ENCODE results near the gene TIMMDC1. TPM values are rescaled to one million over a fixed set of nuclear protein-coding genes. Genes with fewer than 3 reads are reported as not detected.

The TIMMDC1 gene
- total and polyA plus RNA-seq, 9 of the 15 experiments (the other 6 are each of a cell fraction or from before 2014, with no cell fraction given): 62.1 to 226 (median 86.6) TPM

GRCh38 chr3:119498186-119499011 lies at the start of gene TIMMDC1 (continued):
- TF ChIP-seq PHF21A (IDR thresholded peaks at IDR 0.05; ENCODE audit: borderline replicate concordance, low read depth): no peak
- no peak for TF ChIP-seq SREBF2 (CRISPR knock-in tag; IDR thresholded peaks at IDR 0.05)
- TF ChIP-seq POLR3G (IDR thresholded peaks at IDR 0.05; ENCODE audit: extremely low read depth, insufficient read length, insufficient replicate concordance): no peak
- peak in 2 of 3 experiments; percentile 21 to 22 for TF ChIP-seq YY1 (IDR thresholded peaks at IDR 0.05; ENCODE audit: borderline replicate concordance in 1 of 3, control insufficient read depth in 1 of 3, extremely low read depth in 1 of 3, insufficient read depth in 3 of 3, insufficient read length in 1 of 3, insufficient replicate concordance in 2 of 3, low read depth in 1 of 3, low read length in 2 of 3)
- TF ChIP-seq, protein P1, sequence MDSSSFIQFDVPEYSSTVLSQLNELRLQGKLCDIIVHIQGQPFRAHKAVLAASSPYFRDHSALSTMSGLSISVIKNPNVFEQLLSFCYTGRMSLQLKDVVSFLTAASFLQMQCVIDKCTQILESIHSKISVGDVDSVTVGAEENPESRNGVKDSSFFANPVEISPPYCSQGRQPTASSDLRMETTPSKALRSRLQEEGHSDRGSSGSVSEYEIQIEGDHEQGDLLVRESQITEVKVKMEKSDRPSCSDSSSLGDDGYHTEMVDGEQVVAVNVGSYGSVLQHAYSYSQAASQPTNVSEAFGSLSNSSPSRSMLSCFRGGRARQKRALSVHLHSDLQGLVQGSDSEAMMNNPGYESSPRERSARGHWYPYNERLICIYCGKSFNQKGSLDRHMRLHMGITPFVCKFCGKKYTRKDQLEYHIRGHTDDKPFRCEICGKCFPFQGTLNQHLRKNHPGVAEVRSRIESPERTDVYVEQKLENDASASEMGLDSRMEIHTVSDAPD (CRISPR knock-in tag; IDR thresholded peaks at IDR 0.05): no peak
- TF ChIP-seq XRCC5 (IDR thresholded peaks at IDR 0.05; ENCODE audit: low read depth, low read length): no peak
- TF ChIP-seq NFRKB (IDR thresholded peaks at IDR 0.05; ENCODE audit: low read depth): no peak
- no peak for TF ChIP-seq FOXA3 (CRISPR knock-in tag; conservative IDR thresholded peaks at IDR 0.05 in 1 of 2, IDR thresholded peaks at IDR 0.05 in 1 of 2)
- no peak for TF ChIP-seq ZZZ3 (IDR thresholded peaks at IDR 0.05)
- no peak for TF ChIP-seq HMGXB4 (CRISPR knock-in tag; IDR thresholded peaks at IDR 0.05)
- no peak for TF ChIP-seq CEBPG (CRISPR knock-in tag; IDR thresholded peaks at IDR 0.05)
- TF ChIP-seq CEBPG (tag; conservative IDR thresholded peaks at IDR 0.05 in 1 of 2, IDR thresholded peaks at IDR 0.05 in 1 of 2): no peak
- no peak for TF ChIP-seq ERF (CRISPR knock-in tag; IDR thresholded peaks at IDR 0.05)
- TF ChIP-seq HOXB6 (CRISPR knock-in tag; IDR thresholded peaks at IDR 0.05; ENCODE audit: borderline replicate concordance): no peak
- TF ChIP-seq ZNF431 (CRISPR knock-in tag; IDR thresholded peaks at IDR 0.05): 0 out of 2 replicates have a peak, but pooled peaks have one; percentile 47
- TF ChIP-seq ID3 (CRISPR knock-in tag; IDR thresholded peaks at IDR 0.05): no peak
- TF ChIP-seq ID3 (tag; IDR thresholded peaks at IDR 0.05): no peak
- no peak for TF ChIP-seq CREBBP (IDR thresholded peaks at IDR 0.05; ENCODE audit: low read depth, low read length)
- no peak for TF ChIP-seq ZNF174 (CRISPR knock-in tag; IDR thresholded peaks at IDR 0.05)
- TF ChIP-seq TEAD4 (IDR thresholded peaks at IDR 0.05; ENCODE audit: low read length): no peak
- no peak for TF ChIP-seq TEAD4 (CRISPR knock-in tag; IDR thresholded peaks at IDR 0.05; ENCODE audit: borderline replicate concordance)
- TF ChIP-seq NFXL1 (CRISPR knock-in tag; IDR thresholded peaks at IDR 0.05): no peak
